GM19452 (cell line): ENCODE data around the gene ADPRHL1.

Source experiments
- ATAC-seq: cut with Tn5 transposase; IDR thresholded peaks from one replicate; pipeline ENCODE4 v1.9.1; 2021; ENCODE audit not compliant: unreplicated experiment

Gene ADPRHL1

DNA sequence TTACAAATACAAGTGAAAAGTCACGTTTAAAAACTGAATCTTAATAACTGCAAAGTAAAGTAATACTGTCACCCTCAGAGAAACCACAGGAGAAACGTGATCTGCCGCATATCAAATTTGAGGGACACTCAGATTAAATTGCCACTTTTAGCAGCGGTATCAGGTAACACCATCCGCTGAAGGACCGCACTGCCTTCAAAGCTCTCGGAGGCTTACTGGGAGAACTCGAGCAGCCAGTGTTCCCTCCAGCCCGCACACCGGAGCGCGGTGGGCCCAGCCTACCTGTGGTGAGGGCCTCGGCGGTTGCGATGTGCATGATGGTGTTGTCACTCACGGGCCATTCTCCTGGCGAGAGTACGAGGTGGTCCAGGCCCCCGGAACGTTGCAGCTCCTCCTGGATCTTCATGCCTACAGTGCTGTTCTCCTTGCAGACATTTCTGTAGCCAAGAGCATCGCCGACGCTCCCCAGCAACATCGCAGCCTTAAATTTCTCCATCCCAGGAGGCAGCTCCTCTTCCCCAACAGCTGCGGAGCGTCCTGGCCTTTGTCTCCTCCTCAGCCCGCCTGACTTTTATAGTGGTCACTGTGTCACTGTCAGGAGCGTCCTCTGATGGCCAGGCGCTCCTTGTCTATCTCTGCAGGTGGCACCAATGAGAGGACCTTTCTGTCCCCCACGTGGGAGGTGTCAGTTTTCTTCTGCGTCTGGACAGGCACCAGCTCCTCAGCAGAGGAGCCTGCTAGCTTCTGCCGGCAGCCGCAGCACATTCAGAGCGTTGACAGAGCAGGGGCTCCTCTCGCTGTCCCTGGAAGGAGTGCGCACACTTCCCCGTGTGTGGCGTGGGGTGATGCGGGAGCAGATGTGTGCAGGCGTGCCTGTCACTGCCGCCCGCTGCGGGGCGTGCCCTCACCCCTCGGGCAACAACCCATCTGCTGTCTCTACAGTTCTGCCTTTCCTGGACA is at the start of gene ADPRHL1:
ADPRHL1 (minus strand) TSS at position 547 of the 960 bp plus-strand sequence; CDS start at position 496, 51 bp downstream.
- no peak for ATAC-seq

DNA sequence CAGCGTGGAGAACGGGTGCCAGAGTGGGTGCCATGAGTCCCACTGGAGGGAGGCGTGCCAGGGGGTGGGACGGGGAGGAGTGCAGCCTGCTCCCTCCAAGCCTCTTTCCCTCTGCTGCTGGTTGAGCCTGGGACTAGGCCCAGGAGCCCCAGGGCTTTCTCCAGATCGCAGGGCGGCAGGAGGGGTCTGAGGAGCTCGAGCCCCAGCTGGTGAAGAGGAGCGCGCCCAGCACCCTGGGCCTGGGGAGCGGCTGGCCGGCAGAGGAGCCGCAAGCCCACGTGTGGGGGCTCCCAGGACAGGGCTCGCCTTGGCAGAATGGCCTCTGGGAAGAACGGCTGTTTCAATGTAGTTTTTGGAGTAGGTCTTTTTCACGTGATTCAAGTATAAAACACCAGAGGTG is 49.4 kb upstream of the ADPRHL1 start:
- ATAC-seq = no peak

DNA sequence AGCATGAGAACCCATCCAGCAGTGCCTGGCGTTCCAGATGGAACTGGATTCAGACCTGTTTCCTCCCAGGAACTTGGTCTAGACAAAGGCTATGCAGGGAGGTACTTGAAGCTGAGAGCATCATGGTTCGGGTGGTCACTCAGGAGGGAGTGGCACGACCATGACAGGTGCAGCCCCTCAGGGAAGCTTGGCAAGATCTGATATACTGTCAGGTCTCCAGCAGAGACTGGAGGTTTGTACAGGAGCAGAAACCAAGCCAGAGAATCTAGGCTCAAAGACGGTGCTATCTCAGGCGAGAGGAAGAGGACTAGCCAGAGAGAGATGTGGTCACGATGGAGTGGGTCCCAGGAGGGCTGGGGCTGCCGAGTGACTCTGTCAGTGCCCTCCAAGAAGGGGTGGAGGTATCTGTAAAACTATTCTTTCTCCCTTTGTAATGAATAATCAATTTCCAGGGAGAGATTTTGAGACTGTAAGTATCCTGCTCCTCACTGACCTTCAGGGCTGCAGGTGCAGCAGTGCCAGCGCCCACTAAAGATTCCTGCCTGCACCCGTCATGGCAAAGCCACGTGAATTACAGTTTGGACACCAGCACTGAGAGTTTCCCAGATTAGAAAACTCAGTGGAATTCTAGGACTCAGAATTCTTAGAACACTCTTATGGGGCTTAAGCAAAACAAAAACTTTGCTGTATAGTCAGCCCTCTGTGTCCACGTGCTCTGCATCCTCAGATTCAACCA is 47.4 kb upstream of the ADPRHL1 start:
- no peak for ATAC-seq

DNA sequence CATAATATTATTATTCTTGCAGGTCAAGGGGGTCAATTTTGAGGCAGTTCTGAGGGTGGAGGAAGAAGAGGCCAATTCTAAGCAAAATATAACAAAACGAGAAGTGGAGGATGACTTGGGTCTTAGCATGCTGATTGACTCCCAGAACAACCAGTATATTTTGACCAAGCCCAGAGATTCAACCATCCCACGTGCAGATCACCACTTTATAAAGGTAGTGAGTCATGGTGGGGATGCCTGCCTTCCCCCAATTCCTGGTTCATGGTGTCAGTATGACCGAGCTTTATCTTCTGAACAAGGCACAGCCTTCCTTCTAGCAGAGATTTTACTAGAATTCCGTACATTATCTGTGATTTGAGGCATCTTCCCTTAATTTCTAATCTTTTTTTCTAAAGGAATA is 46.6 kb upstream of the ADPRHL1 start:
- no peak for ATAC-seq

DNA sequence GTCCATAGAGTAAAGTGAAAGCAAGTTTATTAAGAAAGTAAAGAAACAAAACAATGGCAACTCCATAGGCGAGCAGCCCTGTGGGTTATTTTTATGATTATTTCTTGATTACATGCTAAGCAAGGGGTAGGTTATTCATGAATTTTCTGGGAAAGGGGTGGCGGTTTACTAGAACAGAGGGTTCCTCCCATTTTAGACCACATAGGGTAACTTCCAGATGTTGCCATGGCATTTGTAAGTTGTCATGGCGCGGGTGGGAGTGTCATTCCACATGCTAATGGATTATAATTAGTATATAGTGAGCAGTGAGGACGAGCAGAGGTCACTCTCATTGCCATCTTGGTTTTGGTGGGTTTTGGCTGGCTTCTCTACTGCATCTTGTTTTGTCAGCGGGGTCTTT is 45.6 kb upstream of the ADPRHL1 start:
- no peak for ATAC-seq

DNA sequence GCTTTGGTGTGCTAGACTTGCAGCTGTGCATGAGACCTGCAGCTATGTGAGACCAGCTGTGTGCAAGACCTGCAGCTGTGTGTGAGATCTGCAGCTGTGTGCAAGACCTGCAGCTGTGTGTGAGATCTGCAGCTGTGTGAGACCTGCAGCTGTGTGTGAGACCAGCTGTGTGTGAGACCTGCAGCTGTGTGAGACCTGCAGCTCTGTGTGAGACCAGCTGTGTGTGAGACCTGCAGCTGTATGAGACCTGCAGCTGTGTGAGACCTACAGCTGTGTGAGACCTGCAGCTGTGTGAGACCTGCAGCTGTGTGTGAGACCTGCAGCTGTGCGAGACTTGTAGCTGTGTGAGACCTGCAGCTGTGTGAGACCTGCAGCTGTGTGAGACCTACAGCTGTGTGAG is 43.9 kb upstream of the ADPRHL1 start:
- ATAC-seq = no peak

DNA sequence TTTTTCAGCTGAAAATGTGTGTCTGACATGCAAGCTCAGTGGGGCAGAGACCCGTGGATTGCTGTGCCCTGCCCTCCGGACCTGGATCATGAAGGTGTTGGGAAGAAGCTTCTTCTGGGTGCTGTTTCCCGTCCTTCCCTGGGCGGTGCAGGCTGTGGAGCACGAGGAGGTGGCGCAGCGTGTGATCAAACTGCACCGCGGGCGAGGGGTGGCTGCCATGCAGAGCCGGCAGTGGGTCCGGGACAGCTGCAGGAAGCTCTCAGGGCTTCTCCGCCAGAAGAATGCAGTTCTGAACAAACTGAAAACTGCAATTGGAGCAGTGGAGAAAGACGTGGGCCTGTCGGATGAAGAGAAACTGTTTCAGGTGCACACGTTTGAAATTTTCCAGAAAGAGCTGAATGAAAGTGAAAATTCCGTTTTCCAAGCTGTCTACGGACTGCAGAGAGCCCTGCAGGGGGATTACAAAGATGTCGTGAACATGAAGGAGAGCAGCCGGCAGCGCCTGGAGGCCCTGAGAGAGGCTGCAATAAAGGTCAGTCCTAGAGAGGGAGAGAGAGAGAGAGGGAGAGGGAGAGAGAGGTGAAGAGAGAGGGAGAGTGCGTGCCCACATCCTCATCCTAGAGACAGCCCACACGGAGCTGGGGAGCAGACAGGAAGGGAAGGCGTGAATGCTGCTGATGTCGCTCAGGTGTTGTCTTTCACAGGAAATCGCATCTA is 42.4 kb upstream of the ADPRHL1 start:
- ATAC-seq = no peak

DNA sequence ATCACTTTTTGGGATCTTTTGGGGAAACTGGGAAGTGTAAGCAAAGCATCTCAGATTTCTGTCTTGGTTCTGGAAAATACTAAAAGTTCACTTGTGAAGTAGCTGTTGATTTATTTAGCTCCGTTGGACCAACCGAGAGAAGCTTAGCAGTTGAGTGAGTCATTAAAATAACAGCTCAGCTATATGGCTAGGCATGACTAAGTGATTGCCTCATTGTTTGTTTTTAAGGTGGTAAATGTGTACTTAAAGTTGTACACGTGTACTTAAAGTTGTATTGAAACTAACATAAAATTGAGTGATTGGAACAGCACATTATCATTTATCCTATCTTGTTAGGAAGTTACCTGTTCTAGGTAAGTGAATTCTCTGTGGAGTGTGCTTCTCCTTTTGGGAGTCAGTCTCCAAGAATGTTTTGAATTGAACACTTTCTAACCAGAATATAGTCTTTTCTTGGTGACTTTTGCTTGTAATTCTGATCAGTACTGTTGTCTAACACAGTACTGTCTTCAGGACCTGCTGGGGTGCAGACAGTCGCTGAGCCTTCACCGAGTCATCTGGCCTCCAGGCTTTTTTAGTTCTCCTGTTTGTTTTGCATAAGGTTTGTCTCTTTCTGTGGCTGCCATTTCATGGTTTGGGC is 40.1 kb upstream of the ADPRHL1 start:
- no peak for ATAC-seq

DNA sequence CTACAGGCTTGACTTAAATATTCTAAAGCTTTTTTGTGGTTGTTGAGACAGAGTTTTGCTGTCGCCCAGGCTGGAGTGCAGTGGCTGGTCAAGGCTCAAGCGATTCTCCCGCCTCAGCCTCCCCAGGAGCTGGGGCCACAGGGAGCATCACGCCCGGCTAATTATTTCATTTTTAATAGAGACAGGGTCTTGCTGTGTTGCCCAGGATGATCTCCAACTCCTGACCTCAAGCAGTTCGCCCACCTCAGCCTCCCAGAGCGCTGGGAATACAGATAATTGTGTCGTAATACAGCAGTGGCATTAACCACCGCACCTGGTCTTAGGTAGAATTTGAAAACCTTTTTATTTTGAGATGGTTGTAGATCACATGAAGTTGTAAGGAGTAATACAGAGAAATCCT is 38.7 kb upstream of the ADPRHL1 start:
- ATAC-seq = no peak

DNA sequence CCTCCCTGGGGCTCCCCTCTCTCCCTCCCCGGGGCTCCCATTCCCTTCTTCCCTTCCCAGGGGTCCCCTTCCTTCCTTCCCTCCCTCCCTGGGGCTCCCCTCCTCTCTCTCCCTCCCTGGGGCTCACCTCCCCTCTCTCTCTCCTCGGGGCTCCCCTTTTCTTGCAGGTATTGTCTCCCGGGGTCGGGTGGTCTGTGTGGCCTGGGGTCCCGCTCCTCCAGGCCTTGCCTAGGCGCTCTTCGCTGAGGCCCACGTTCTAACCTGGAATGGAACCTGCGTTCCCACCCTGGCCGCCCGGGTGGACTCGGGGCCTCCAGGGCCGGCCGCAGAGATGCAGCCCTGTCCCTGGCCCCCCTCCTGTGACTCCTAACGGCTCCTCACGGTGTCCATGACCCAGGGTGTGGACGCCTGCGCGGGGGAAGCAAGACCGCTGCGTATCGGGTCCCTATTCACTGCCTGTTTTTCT is 38.2 kb upstream of the ADPRHL1 start:
- no peak for ATAC-seq

DNA sequence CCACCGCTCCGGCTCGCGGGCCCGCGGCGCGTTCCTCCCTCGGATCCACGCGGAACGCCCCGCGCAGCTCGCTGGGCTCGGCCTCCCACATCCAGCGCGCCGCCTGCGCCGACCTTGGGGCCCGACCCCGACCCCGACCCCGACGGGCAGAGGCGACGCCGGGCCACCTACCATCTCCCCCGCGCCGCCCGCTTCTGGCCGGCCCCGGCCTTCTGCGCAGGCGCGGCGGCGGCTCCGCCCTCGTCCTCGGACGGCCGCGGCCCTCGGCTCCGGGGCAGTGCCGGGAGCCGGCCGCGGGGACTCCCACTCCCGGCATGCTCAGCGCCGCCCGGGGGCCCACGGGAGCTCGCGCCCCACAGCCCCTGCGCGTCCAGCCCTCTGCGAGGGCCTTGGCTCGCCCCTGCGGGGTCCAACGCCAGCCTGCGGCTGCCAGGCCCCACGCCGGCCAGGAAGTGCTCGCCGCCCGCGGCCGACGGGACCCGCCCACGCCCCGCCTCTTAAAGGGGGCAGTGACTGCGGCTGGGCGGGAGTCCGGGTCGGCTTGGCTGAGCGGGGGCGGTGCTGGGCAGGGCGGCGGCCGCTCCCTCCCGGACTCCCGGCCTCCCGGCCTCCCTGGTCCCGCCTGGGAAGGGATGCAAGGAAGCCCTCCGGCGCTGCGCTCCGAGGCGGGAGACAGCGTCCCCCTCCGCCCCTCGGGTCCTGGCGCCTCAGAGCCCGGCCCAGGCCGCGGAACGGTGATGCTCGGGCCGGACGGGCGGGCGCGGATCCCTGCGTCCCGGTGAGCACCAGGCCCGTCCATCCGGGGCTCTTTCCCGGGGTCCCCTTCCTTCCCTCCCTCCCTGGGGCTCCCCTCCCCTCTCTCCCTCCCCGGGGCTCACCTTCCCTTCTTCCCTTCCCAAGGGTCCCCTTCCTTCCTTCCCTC is 37.5 kb upstream of the ADPRHL1 start, which contains the start of gene DCUN1D2:
DCUN1D2 (minus strand) TSS at position 216 of the 922 bp plus-strand sequence; CDS start at position 174, 42 bp downstream.
- peak; percentile 75 for ATAC-seq

DNA sequence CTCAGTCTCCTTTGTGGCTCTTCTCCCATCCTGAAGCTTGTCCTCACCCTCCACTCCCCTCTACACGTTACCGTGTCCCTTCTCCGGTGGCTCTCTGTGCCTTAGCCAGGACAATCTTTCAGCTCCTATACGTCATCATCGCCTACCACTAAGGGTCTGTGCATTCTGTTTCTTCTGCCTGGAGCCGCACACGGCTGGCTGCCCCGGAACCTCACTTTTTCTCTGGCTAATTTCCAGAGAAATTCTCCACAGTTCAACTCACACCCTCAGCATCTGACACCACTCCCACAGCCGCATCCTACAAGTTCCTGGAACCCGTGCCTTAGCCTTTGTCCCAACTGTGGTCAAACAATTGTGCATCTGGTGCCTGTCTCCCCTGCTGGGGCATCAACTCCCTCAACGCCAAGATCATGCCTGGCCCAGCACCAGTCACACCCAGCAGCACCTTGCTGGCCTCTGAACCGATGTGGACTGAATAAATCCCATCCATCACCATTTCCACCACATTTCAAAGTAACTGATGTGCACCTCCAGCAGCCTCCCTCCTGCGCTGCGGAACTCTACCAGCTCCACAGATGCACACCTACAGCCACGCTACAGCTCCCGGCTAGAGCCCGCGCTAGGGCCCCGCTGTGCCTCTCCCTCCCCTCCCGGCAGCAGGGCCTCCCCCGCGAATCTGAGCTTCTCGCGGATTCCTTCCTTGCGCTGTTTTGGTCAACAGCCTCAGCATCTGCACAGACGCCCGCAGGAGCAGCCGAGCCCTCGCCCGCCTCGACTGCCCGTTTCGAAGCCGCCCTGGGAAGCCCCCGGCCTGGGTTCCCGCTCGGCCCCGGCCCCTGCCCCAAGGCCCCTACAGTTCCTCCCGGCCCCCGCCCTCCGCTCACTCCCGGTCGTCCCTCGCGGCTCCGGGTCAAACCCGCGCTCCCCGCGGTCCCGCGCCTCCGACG is 36.5 kb upstream of the ADPRHL1 start:
- ATAC-seq = peak; percentile 24

DNA sequence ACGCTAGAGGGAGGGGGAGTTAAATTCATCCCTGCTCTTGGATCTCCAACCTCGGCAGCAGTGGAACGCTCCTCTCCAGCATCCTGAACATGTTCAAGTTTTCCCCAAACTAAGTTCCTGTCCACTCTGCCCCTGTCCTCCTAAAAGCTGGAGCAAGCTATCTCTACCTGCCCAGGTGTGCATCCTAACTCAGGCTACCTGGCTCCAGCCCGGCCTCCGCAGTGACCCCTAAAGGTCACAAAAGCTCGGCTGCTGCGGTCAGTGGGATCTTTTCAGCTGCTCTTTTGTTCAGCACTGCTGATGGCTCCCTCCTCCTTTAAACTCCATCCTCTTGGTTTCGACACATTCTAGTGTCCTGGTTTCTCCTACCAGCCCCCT is 35.9 kb upstream of the ADPRHL1 start:
- no peak for ATAC-seq

DNA sequence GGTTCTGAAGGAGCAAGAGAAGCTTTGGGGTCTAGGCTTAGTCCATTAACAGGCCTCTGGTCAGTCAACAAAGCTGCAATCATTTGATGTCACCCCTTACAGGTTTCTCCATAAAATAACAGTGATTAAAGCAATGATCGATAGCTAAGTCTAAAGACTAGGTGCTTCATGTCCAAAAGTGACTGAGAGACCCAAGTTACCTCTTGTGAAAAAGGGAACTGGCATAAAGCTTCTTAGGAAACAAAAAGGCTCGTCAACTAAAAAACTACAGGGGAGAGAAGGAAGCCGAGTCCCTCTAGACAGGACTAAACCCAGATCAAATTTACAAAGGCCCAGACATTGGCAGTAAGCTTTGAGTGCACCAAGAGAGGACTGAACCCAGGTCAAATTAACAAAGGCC is 35.0 kb upstream of the ADPRHL1 start:
- ATAC-seq = no peak

DNA sequence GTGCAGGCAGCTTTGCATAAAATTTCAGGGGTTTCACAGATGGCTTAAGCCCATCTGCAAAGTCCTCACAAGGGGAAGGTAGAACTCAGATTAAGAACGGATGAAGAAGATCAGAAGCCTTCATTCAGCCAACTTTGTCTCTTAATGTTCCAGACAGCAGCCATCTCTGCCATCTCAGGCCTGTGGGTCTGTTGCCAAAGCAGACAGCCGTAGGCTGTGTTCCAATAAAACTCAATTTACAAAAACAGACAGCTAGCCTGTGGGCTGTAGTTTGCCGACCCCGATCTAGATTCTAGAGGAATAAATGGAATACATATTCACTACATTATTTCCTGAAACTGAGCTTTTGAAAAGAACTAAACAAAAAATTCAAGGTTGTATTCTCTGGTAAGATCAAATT is 33.4 kb upstream of the ADPRHL1 start:
- no peak for ATAC-seq

DNA sequence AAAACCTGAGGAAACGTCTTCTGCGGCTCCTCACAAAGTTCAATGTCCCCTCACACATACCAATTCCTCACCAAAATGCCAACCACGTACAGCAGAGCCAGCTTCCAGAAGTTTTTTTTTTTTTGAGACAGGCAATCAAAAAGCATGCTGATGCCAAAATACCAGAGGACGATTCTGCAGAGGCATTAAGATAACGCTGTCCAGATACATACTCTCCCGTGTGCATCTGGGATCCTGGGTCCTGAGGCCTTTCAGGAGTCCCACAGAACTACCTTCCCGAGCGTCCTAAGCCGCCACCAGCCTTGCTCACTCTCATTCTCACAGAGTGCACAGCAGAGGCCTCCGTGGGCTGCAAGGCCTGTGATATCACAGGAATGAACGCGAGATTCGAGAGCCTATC is 32.3 kb upstream of the ADPRHL1 start:
- ATAC-seq = no peak

DNA sequence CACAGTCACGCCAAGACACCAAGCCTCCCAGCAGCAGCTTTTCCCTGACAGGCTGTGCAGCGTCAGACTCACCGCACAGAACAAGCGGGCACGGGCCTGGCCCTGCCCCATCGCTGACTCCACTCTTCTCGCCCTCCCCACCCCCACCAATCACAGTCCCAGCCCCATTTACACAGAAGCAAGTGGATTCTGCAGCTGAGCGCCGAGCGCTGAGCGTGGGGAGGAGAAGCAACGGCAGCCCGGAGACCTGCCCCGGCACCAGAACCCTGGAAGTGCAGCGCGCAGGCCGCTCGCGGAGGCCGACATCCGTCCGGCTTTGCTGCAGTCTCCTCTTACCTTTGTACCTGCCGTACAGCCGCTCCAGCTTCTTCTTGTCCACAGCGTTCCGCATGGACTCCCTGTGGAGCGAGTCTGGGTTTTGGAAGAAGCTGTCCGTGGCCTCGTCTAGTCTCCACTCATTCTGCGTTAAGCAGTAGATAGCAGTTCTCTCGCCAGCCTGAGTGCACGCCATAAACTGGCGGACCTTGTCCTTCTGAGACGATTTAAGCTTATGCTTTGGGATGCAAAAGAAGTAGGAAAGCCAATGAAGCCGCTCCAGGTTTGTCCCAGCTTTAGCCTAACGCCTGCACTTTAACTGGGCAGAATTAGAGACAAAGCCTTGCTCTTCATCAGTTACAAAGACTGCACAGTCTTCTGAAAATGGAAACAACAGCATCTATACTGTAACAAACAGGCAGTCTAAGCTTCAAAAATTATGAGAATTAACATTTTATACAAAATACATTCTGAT is 30.4 kb upstream of the ADPRHL1 start:
- no peak for ATAC-seq

DNA sequence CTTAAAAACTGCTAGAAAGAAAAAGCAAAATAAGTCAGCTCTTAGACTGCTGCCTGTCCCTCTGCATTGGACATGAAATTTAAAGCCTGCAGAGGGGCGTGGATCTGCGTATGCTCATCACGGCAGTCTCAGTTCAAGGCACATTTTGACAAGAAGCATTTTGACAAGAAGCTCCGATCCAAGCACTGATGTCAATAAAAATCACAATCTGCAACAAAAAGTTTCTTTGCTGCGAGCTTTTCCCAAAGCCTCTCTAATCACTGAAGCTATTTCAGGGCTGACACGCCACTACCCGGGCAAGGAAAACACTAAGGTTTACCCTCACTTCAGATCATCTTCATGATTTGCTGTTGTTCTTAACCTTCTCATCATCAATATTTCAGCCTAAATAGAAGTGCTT is 29.8 kb upstream of the ADPRHL1 start:
- ATAC-seq = no peak
